Stimulated activated CD4-positive, alpha-beta T cell treated with anti-CD3 and anti-CD28 coated beads, Interleukin-15, amount 100 ng/mL, for 48 hours (primary cell): ENCODE measurements around the gene ARFRP1.

Experiments used
- DNase-seq, 2 donors: peaks; one replicate each; pipeline ENCODE4 v3.0.0-alpha.2; 2020; ENCODE audit warnings: low read depth in 2 of 2

The ARFRP1 gene

GRCh38 chr20:63691711-63692435 is 15.9 kb downstream of the ARFRP1 start:
- no peak for DNase-seq

DNA sequence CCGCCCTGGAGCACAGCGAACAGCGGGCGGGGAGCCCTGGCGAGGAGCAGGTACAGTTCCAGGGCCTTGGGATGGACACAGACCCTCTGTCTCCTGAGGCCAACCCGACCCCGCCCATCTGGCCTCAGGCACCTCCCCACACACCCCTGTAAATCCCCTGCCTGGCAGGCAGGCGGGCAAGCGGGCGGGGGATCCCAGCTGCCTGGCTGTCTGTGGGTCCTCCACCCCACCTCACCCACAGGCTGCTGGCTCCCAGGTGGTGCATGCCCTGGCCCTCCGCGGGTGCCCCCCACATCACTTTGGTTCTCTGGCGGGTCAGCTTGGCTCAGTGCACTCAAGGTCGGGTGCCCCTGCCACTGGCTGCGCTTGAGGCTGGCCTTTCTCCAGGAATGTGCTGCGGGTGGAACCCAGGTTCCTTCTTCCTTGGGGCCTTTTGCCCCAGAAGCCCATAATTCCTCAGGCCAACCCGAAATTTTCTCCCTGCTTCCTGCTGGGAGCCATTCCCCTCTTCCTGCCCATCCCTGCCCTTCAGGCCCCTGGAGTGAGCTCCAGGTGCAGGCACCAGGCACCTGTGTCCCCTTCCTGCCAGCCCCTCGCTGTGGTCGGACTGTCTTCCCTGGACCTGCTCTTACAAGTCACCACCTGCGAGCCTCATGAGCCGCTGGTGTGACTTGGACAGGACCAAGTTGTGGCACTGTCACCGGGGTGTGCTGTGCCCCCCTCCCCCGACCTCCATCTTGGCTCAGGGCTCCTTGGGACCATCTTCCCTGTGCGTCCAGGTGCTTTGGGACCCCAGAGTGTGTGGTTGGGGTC is 16.7 kb downstream of the ARFRP1 start:
- no peak for DNase-seq

- no peak for DNase-seq
These were observed 17.5 kb downstream of the ARFRP1 start for GRCh38 chr20:63690003-63690897.

DNA sequence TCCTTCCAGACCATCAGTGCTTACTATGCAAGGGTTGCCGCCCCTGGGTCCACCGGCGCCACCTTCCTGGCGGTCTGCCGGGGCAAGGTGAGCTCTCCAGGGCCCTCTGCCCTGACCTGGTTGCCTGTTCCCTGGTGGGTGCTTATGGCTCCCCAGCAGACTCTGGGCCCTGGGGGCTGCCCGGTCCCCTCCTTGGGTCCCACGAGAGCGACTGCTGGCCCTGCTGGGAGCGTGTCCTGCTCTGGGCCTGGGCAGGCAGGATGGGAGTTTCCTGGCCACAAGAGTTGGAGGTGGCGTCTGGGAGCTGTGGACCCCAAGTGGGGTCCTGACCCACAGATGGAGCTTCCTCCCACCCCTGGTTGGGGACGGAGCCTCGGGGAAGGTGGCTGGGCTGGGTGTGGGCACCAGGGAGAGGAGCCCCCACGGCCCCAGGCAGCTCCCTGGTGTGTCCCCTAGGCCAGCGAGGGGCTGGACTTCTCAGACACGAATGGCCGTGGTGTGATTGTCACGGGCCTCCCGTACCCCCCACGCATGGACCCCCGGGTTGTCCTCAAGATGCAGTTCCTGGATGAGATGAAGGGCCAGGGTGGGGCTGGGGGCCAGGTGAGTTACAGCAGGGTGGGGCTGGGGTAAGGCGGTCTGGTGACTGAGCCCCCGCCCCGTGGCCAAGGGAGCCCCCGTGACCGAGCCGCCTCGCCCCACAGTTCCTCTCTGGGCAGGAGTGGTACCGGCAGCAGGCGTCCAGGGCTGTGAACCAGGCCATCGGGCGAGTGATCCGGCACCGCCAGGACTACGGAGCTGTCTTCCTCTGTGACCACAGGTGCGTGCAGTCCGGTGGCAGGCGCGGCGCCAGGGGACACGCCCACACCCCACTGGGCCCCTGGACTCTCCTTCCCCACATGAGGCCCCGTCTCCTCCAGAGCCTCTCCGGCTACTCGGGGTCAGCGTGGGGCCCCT is 18.5 kb downstream of the ARFRP1 start:
- no peak for DNase-seq

GRCh38 chr20:63688228-63689045 is 19.3 kb downstream of the ARFRP1 start:
- DNase-seq, result no peak

DNA sequence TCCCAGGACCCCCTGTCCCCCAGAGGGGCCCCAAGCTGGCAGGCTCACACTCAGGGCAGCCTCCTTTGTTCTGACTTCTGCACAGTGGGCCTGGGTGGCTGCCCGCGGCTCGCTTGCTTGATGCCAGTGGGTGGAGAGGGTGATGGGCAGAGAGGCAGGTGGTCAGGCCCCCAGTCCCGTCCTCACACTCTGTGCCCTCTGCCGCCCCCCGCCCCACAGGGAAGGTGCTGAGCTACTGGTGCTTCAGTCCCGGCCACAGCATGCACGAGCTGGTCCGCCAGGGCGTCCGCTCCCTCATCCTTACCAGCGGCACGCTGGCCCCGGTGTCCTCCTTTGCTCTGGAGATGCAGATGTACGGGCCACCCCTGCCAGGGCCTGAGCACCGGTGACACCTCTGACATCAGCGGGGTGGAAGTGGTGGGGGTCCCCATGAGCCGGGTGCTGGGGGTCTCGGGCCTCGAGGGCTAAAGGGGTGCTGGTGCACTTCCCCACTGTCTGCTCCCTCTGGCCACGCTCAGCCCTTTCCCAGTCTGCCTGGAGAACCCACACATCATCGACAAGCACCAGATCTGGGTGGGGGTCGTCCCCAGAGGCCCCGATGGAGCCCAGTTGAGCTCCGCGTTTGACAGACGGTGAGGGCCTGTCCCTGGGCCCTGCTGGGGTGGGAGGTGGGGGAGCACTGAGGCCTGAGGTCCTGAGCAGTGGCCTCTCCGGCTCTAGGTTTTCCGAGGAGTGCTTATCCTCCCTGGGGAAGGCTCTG is 20.2 kb downstream of the ARFRP1 start:
- DNase-seq, result no peak

DNA sequence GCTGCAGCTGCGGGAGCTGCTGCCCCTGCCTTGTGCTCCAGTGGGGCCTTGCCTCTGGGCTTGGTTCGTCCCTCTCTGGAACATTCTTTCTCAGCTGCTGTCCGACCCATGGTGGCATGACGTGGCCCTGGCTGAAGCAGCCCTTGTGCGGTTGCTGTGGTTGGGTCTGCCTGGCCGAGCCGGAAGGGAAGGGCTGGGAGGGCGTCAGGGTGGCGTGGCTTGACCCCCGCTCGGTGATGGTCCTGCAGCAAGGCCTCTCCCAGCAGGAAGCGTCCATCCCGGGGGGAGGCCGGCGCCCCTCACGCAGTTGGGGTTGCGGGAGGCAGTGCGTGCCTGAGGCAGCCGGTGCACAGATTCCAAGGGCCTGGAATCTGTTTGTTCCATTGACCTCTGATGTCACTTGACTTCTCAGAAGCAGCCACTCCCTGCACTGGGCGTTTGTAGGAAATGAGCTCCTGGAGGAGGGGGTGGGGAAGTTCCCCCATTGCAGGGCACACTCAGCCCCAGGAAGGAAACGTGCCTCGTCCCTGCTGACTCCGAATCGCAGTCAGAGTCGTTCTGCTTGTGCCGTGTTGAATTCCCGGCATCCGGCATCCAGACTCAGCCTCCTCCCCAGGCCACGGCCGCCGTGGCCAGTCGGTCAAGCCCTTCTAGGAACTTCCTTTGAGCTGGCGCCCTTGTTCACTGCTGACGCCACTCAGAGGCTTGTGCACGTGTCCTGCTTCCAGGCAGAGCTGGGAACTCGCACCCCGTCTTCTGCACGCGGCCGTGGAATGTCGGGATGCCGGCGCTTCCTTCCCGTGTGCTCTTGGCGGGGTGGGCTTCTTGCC is 21.1 kb downstream of the ARFRP1 start:
- peak in 1 of 2 donors; percentile 55 for DNase-seq

DNA sequence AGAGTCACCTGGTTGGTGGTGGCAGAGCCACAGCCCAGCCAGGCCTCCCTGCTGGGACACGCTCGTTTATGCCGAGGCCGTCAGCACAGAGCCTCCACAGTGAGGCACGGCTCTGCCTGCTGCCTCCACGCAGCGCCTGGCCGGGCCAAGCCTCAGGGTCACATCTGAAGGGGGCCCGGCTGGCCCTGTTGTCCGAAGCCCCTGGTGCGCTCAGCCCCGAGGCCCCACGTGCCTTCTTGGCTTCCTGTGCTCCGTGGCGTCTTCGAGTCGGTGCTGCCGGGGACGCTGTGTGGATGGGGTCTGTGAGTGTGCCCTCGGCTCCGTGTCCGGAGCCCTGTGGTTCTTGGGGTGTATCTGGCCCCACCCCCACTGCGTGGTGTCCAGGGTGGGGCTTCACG is 21.7 kb downstream of the ARFRP1 start:
- no peak for DNase-seq

- no peak for DNase-seq
These were observed 22.3 kb downstream of the ARFRP1 start for GRCh38 chr20:63685269-63686026.

GRCh38 chr20:63682384-63683139 is 25.2 kb downstream of the ARFRP1 start:
- DNase-seq, result no peak

DNA sequence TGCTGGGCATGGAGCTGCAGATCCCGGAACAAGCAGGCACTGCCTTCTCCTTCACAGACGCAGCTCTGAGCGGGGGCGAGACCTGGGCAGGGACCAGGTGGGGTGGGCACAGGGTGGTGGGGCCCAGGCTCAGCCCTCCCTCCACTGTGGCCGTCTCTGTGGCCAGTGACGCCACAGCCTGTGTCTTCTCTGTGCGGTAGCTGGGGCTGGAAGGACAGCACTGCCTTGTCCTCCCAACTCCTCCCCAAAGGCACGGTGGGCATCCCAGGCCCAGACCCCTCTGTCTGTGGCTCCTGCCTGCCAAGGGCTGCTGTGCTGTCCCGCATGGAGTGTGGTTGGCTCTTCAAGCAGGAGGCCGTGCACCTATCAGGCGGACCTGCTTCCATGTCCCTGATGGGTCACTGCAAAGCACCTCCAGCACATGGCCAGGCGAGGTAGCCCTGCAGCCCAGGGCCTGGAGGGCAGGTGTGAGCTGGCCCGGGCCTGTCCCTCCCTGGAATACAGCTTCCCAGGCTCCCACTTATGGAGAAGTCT is 26.1 kb downstream of the ARFRP1 start:
- no peak for DNase-seq

DNA sequence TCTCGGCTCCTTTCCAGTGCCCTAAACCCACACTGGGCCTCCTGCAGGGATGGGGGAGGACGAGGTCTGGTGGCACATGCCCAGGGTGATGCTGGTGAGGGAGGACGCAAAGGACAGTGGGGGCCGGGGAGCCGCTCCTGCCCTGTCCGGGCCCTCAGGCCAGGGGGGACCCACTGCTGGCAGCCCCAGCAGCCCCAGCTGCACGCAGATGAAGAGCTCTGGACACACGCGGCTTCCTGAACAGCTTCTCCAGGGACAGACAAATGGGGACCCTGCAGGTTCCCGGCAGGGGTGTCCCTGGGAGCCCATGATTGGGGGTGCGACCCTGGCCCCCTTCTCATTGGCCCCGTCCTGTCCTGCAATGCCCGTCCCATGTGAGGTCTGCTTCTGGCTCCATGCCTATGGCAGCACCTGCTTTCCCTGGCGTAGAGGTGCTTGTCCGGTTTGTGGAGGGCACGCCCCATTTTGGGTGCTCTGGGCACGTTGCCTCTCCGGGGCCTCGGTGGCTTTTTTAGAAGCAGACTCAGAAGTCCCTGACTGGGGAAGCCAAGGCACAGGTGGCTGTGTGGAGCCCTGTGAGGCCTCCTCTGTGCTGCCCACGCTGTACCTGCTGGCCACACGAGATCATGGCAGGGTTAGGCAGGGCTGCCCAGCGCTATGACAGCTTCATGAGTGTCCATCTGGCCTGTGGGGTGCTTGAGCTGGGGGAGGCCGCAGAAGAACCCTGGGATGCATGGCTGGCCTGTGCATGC is 26.7 kb downstream of the ARFRP1 start:
- DNase-seq, result no peak

GRCh38 chr20:63680427-63680826 is 27.3 kb downstream of the ARFRP1 start:
- no peak for DNase-seq

- no peak for DNase-seq
These were observed 27.9 kb downstream of the ARFRP1 start for GRCh38 chr20:63679799-63680305.

- DNase-seq, result no peak
These were observed 28.9 kb downstream of the ARFRP1 start for GRCh38 chr20:63678667-63679465.
